Panc1 (cell line): ENCODE measurements around the gene GOLGA1. TPM values are rescaled to one million over a fixed set of nuclear protein-coding genes. Genes with fewer than 3 reads are reported as not detected.

ENCODE experiments used
- ATAC-seq: fragments of 200-7000 bp; cut with Tn5 transposase; 2 replicates; pipeline ENCODE4 v1.9.1; 2020; ENCODE audit warnings: mild to moderate bottlenecking, moderate library complexity
- BruUV-seq: library from RNA; stranded (reverse); fragments of 400-500 nt; replicated peaks from 2 replicates; lab custom pipeline; 2021; lab: Mats Ljungman, UMichigan
- CTCF ChIA-PET: fragments of 300-600 bp; sonication (Branson Sonifier 250); formaldehyde crosslinking; loops from one replicate; lab custom pipeline; 2022; ENCODE audit warnings: antibody characterized with exemption; lab: Charles Lee
- POLR2A ChIA-PET: fragments of 300-600 bp; sonication (Branson Sonifier 250); formaldehyde crosslinking; loops from one replicate; lab custom pipeline; 2022; ENCODE audit warnings: antibody characterized with exemption; lab: Charles Lee
- DNase-seq: peaks from one replicate; pipeline ENCODE4 v3.0.0-alpha.2; 2010; ENCODE audit warnings: low read depth, low spot score
- H3K27ac ChIP-seq: 2 replicates; pipeline ENCODE4 v1.5.1; 2011; ENCODE audit warnings: mild to moderate bottlenecking, low read length, inconsistent platforms
- H3K27me3 ChIP-seq: fragments of 200-500 bp; sonication (Bioruptor generic); 2 replicates; pipeline ENCODE4 v1.6.0; 2014; ENCODE audit warnings: low read length, inconsistent platforms; ENCODE audit not compliant: control insufficient read depth, insufficient read depth
- H3K36me3 ChIP-seq: fragments of 200-500 bp; sonication (Bioruptor generic); 2 replicates; pipeline ENCODE4 v1.5.1; 2014; ENCODE audit warnings: inconsistent platforms, mild to moderate bottlenecking, low read length, moderate library complexity; ENCODE audit not compliant: control insufficient read depth, insufficient read depth
- H3K4me1 ChIP-seq: 2 replicates; pipeline ENCODE4 v1.5.1; 2011; ENCODE audit warnings: inconsistent platforms, mild to moderate bottlenecking, low read length, moderate library complexity; ENCODE audit not compliant: control insufficient read depth, insufficient read depth
- H3K4me3 ChIP-seq, 2 experiments: 2 replicates each; pipeline ENCODE4 v1.5.1; 2011 to 2012; ENCODE audit warnings: low read depth in 2 of 2, low read length in 2 of 2, mild to moderate bottlenecking in 2 of 2, inconsistent platforms in 1 of 2, moderate library complexity in 1 of 2
- H3K9me3 ChIP-seq: fragments of 200-500 bp; sonication (Bioruptor generic); 2 replicates; pipeline ENCODE4 v1.5.1; 2014; ENCODE audit warnings: low read depth, mild to moderate bottlenecking, inconsistent platforms, low read length, moderate library complexity; ENCODE audit not compliant: control insufficient read depth, insufficient read depth
- CTCF ChIP-seq: fragments of 450-650 bp; IDR thresholded peaks from 2 replicates; pipeline ENCODE4 v1.5.1; 2017; ENCODE audit warnings: mild to moderate bottlenecking
- POLR2AphosphoS5 ChIP-seq: IDR thresholded peaks from 2 replicates; pipeline ENCODE4 v1.6.1; 2012; ENCODE audit warnings: mild to moderate bottlenecking, low read depth, low read length, moderate library complexity
- REST ChIP-seq, 2 experiments: IDR thresholded peaks; 2 replicates each; pipeline ENCODE4 v1.6.1; 2011 to 2012; ENCODE audit warnings: low read depth in 2 of 2, control low read depth in 1 of 2, low read length in 1 of 2, mild to moderate bottlenecking in 1 of 2, moderate library complexity in 1 of 2; ENCODE audit not compliant: insufficient read depth in 1 of 2
- SIN3A ChIP-seq: IDR thresholded peaks from 2 replicates; pipeline ENCODE4 v1.6.1; 2012; ENCODE audit warnings: low read depth, mild to moderate bottlenecking, low read length, moderate library complexity, borderline replicate concordance; ENCODE audit not compliant: insufficient read depth
- TCF7L2 ChIP-seq: IDR thresholded peaks from 2 replicates; pipeline ENCODE4 v1.6.1; 2011; ENCODE audit warnings: mild to moderate bottlenecking, low read depth, low read length, inconsistent platforms
- in situ Hi-C: cut with HindIII; loops from 2 replicates; pipeline ENCODE4 v1.10.0; 2016; ENCODE audit warnings: low sequenced_read_pairs, low pct_unique_long_range_greater_than_20kb
- intact Hi-C: fragments of 100-400 bp; cut with micrococcal nuclease; formaldehyde crosslinking; loops from one replicate; pipeline ENCODE4 v1.10.0; 2022; ENCODE audit not compliant: unreplicated experiment
- total RNA-seq: library from RNA; stranded (reverse); gene quantifications from one replicate; pipeline ENCODE4 v1.2.1, GENCODE V29; 2021; ENCODE audit not compliant: unreplicated experiment

Gene GOLGA1
- total RNA-seq, 1 experiment from 2014 or later, result 15.5 TPM

DNA sequence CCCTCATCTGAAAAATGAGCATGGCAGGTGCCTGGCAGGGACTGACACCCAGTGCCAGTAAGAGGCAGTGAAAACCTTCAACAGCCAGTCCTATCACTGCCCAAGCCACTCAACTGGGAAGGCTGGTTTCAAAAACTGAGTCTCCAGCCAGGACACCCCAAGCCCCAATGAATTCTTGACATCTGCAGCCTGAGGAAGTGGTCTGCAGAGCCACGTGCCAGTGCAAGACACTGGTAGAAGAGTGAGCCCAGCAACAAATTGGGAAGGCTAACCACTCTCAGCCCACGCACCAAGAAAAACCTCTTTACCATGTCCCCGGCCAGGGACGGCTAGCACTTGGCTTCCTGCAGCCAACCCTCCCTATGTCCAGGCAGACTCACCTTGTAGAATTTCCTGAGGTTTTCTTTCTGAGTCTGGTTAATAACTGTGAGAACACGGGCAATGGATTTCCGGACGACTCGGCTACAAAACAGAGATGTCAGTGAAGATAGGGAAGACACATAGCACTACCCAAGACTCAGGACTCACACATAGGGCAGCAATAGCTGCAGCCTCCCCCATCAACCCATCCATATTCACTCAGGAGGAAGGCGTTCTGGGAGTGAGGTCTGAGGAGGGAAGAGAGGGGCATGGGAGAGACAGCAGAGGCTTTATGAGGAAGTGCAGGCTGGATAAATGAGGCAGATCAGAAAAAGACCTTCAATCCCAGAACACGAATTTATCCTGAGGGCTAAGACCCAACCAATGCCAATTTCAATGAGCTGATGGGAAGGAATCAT, 80.9 kb downstream of the GOLGA1 start:
- peaks cover 6% of the 10 kb centered on the region for H3K36me3 ChIP-seq
- intact Hi-C loops (no loop called here), in situ Hi-C loops (no loop called here)

More for the DNA sequence above, 80.9 kb downstream of the GOLGA1 start:
- DNase-seq (no peak), ATAC-seq (no peak)
- Histone ChIP-seq H3K27ac (peak overlapping the region; percentile 90), H3K4me1 (peaks cover 30% of the 10 kb centered on the region), H3K9me3 (no peaks in the 10 kb centered on the region), H3K4me3 (peak overlapping the region; percentile 79 to 90), H3K27me3 (no peaks in the 10 kb centered on the region)
- ChIA-PET CTCF (interaction anchor here (1.7 kb wide), 1 partner anchor 86 kb away, joined by 4 read pairs; no protein-coding TSS in a partner anchor), POLR2A (no interaction called here)
- TF ChIP-seq CTCF (no peak), SIN3A (no peak), TCF7L2 (no peak), REST (IDR thresholded peaks at IDR 0.05; ENCODE audit: insufficient read depth in 1 of 2, low read depth in 2 of 2, low read length in 1 of 2) (no peak), POLR2AphosphoS5 (no peak)
- no TSS peak for BruUV-seq
